Measurements from ENCODE around the gene SDF4.
A peak's percentile ranks its signal among the peaks of the same experiment; 100 is the strongest.

Gene SDF4

GRCh38 chr1:1241588-1242219 is 9.9 kb upstream of the SDF4 start:
- no peak for DNase-seq (ENCODE audit: low spot score)

GRCh38 chr1:1240822-1241587 is 9.2 kb upstream of the SDF4 start:
- DNase-seq (ENCODE audit: low spot score) = peak; percentile 35

- DNase-seq (ENCODE audit: low spot score) = no peak
Observed at GRCh38 chr1:1240348-1240732, 8.5 kb upstream of the SDF4 start.

DNA sequence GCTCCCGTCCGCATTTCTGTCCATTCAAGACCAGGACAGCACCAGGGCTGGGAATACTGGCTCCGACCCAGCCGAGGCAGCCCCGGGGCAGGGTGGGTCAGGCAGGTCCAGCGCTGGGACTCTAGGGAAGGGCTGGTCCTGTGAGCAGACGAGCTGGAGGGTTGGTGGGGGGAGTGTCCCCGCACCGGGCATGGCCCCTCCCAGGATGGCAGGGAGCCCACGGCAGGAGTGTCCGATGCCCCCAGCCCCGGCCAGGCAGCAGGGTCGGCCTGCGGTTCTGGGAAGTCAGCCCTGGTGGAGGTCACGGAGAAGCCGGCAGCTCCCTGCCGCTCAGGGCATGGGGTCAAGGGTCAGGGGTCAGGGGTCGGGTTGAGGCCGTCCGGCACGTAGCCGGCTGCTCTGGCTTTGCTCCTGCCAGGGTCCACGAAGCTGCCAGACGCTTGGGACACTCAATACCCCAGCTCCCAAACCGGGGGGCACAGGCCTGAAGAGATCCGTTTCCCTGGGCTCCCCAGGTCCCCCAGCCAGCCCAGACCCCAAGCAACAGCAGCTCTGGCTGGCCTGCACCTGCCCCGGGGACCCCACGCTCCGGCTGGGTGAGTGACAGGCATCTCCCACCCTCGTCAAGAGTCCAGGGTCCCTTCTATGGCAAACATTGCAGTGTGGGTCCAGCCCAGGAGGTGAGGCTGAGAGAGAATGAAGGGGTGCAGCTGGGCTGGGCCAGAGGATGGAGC is 8.0 kb upstream of the SDF4 start:
- peak; percentile 40 for DNase-seq (ENCODE audit: low spot score)

DNA sequence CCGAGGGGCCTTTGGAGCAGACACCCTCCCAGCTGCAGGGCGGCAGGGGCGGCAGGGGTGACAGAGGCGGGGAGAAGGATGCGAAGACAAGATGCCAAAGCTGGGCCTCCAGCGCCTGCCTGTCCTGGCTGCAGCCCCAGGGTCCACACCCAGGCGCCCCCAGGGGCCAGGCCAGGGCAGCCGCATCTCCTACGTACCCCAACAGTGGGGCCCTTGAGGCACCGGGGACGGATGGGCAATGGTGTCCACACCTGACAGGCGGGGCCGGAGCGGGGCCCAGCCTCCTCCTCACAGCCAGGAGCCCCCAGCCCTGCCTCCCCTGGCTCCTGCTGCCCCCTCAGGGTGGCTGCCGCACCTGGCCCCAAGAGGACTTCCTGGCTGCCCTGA is 7.4 kb upstream of the SDF4 start:
- DNase-seq (ENCODE audit: low spot score) = no peak

GRCh38 chr1:1238702-1239178 is 6.9 kb upstream of the SDF4 start:
- no peak for DNase-seq (ENCODE audit: low spot score)

- no peak for DNase-seq (ENCODE audit: low spot score)
Observed at GRCh38 chr1:1237874-1238701, 6.3 kb upstream of the SDF4 start.

GRCh38 chr1:1236945-1237873 is 5.4 kb upstream of the SDF4 start:
- no peak for DNase-seq (ENCODE audit: low spot score)

DNA sequence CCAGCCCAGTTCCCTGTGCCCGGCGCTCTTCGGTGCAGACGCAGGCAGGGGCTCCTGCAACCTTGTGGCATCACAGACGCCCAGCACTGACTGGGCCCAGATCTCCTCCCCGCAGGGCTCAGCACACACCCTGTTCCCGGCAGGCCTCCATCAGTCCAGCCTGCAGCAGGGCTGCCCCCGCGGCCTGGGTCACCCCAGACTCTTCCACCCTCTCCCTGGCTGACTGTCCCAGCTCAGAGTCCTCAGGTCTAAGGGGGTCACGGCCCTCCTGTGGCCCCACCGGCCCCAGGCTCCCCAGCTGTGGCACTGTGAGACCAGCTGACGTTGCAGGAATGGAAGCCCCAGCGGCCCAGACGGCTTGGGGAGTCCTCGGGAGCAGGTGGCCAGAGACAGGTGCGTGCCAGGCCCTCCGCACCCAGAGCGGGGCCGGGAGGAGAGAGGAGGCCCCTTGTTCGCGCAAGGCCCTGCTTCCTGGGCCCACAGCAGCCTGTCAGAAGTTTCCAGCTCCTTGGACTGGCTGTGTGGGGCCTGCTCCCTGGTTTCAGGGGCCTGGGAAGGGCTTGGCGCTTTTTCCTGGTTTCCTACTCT is 4.5 kb upstream of the SDF4 start:
- no peak for DNase-seq (ENCODE audit: low spot score)

DNA sequence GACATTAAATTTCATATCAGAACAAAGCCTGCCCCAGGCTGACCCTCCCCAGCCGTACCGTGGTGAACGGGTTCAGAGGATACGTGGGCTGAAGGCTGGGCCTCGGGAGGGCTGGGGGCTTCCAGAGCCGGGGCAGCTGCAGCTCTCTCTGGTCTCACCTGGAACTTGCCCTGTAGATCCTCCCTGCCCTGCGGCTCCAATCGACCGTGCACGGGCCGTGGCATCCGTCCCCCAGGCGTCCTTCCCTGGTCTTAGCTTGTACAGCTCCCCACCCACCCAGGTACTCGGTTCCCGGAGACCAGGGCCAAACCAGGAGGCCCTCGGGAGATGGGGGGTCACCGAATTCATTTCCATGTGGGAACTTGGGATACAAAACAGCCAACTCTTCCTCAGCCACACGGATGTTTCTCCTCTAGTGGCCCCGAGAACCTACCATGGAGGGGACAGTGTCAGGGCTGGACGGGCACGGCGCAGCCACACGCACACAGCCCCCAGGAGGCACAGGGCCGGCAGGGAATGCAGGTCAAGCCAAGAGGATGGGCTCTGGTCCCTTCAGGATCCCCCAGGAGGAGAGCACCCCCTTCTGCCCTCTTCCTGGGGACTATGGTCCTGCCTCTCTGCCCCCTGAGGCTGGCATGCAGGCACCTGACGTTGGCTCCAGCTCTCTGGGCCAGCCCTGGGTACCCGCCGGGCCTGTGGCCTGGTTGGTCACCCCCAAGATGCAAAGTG is 3.4 kb upstream of the SDF4 start:
- DNase-seq (ENCODE audit: low spot score) = no peak

DNA sequence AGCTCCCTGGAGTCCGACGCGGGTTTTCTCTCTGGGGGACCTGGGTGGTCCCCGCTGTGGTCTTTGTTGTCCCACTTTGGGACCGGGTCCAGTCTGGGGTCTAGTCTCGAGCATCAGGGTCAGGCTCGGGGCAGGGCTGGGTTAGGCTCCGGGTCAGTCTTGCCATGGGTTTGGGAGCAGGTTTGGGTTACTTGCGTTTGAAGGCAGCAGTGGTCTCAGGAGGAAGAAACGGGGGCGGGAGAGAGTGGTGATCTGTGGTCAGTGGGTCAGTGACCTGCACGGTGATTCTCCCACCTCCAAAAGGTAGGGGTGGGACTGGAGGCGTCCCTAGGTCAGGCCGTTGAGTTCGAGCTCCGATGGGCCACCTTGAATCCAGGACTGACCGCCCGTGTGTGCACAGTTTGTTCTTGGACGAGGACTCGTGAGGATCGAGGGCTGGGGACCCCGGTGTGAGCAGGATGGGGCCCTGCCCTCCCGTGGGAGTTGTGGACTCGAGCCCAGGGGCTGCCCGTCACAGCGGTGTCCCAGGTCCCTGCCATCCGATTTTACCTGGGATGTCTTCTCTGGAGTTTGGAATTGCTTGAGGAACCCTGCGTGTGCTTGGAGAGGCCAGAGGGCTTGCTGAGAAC is 2.5 kb upstream of the SDF4 start:
- no peak for DNase-seq (ENCODE audit: low spot score)

DNA sequence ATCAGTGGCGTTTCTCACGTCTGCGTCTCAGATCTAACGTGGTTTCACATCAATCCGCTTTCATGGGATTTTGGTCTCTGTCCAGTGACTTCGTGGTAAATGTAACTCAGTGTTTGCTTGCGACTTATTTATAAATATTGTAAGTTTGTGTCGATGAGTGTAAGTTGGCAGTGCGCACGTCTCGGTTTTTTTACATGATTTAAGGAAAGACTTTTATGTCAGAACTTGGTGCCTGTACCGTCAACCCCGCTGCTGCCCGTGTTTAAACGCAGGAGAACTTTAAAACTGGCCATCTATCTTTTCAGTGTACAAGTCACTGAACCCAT is 1.7 kb upstream of the SDF4 start:
- no peak for DNase-seq (ENCODE audit: low spot score)

GRCh38 chr1:1232796-1233566 is 1.2 kb upstream of the SDF4 start:
- DNase-seq (ENCODE audit: low spot score) = no peak

DNA sequence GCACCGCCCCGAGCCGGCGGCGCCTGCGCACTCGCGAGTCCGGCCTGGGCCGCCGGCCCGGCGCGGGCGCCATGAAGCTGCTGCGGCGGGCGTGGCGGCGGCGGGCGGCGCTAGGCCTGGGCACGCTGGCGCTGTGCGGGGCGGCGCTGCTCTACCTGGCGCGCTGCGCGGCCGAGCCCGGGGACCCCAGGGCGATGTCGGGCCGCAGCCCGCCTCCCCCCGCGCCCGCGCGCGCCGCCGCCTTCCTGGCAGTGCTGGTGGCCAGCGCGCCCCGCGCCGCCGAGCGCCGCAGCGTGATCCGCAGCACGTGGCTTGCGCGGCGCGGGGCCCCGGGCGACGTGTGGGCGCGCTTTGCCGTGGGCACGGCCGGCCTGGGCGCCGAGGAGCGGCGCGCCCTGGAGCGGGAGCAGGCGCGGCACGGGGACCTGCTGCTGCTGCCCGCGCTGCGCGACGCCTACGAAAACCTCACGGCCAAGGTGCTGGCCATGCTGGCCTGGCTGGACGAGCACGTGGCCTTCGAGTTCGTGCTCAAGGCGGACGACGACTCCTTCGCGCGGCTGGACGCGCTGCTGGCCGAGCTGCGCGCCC is 501 bp upstream of the SDF4 start, which contains the start of gene B3GALT6:
B3GALT6 (plus strand) TSS at position 30 of the 588 bp plus-strand sequence; CDS start at position 72, 42 bp downstream.
- DNase-seq (ENCODE audit: low spot score) = no peak

DNA sequence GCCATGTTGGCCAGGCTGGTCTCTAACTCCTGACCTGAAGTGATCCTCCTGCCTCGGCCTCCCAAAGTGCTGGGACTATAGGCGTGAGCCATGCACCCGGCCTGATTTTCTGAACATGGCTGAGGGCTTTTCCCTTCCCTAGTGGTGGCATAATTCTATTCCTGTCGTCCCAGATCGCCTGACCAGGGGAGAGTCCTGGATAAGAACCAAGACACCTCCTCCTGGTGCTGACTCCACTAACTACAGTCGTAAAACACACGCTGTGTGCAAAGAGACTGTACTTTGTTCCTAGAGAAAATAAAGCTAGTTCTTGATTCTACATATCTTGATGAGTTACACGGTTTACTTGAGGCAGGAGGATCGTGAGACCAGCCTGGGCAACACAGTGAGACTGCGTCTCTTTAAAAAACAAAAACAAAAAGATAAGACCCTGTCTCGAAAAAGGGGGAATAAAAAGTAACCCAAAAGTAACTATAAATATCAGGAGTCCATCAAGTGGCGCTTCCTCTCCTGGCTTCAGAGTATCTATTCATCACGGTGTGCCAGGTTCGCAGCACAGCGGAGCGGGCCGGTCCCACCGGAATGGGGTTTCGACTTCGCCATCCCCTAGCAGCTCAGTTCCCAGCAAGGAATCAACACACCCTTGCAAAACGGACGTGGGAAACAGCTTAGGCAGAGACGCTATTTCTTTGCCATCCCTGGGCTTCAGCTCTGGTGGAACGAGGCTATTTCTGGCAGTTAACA is 973 bp downstream of the SDF4 start:
- DNase-seq (ENCODE audit: low spot score) = peak; percentile 94

GRCh38 chr1:1229770-1230169 is 2.0 kb downstream of the SDF4 start:
- DNase-seq (ENCODE audit: low spot score) = no peak

DNA sequence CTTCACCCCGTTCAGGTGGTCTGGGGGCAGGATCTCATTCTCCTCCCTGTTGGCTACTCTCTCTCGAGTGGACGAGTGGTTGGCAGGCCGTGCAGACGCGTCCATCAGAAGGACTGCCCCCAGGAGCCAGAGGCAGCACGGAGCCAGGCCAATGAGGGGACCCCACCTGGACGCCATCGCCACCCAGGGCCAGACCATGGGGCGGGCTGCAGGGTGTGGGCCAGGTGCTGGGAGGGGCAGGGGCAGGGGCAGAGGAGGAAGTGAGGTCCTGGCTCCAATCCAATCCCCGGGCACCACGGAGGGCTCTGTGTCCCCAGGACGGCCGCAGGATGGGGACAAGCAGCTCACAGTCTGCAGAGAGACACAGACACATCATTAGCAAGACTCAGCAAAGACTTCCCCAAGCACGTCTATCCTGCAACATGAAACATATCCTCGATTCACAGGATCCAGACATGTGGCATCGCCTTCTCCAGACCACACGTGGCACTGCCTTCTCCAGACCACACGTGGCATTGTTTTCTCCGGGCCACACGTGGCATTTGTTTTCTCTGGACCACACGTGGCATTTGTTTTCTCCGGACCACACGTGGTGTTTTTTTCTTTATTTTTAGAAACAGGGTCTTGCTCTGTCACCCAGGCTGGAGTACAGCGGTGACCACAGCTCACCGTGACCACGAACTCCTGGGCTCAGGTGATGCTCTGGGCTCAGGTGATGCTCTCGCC is 3.0 kb downstream of the SDF4 start:
- no peak for DNase-seq (ENCODE audit: low spot score)
